Measurements from ENCODE around the gene OR5B3.
"Not testable (repeated sequence)": the region's sequence is repeated elsewhere in the genome, so short reads cannot be mapped to it uniquely, and the experiment has no call there.

Gene OR5B3

GRCh38 chr11:58406774-58407173 lies at the start of gene OR5B3:
Gene OR5B3 (minus strand): TSS chr11:58406874. CDS start chr11:58403409, 3,465 bp downstream.
- DNase-seq: no peak

- DNase-seq: no peak
Observed at GRCh38 chr11:58451585-58451984, 44.9 kb upstream of the OR5B3 start.

GRCh38 chr11:58446294-58446693 lies 39.6 kb upstream of the OR5B3 start:
- DNase-seq: no peak

- DNase-seq: no peak
Observed at GRCh38 chr11:58444300-58444699, 37.6 kb upstream of the OR5B3 start.

GRCh38 chr11:58442136-58442535 lies 35.5 kb upstream of the OR5B3 start, which contains the start of gene OR5B12:
Gene OR5B12 (minus strand): TSS chr11:58442236. CDS start chr11:58440151, 2,085 bp downstream.
- DNase-seq: no peak

GRCh38 chr11:58438486-58438885 lies 31.8 kb upstream of the OR5B3 start:
- DNase-seq: no peak

- no peak for DNase-seq
Observed at GRCh38 chr11:58434217-58434616, 27.5 kb upstream of the OR5B3 start.

GRCh38 chr11:58433638-58434203 lies 27.0 kb upstream of the OR5B3 start:
- DNase-seq: no peak

GRCh38 chr11:58429273-58429672 lies 22.6 kb upstream of the OR5B3 start:
- DNase-seq: no peak

GRCh38 chr11:58428021-58428420 lies 21.3 kb upstream of the OR5B3 start, which contains the start of gene OR5B2:
Gene OR5B2 (minus strand): TSS chr11:58428121. CDS start chr11:58423261, 4,860 bp downstream.
- no peak for DNase-seq

- not testable (repeated sequence) for DNase-seq
Observed at GRCh38 chr11:58399622-58400021, 7.1 kb downstream of the OR5B3 start.

- DNase-seq: peak; percentile 9
Observed at GRCh38 chr11:58395581-58395980, 11.1 kb downstream of the OR5B3 start.

GRCh38 chr11:58394195-58394594 lies 12.5 kb downstream of the OR5B3 start:
- DNase-seq: peak; percentile 54

- DNase-seq: no peak
Observed at GRCh38 chr11:58392746-58393145, 13.9 kb downstream of the OR5B3 start.

GRCh38 chr11:58391879-58392278 lies 14.8 kb downstream of the OR5B3 start:
- DNase-seq: peak; percentile 0

GRCh38 chr11:58390551-58391063 lies 16.1 kb downstream of the OR5B3 start:
- DNase-seq: no peak

- DNase-seq: no peak
Observed at GRCh38 chr11:58358969-58359368, 47.7 kb downstream of the OR5B3 start, which contains the start of gene OR5B17. Gene OR5B17 (minus strand): TSS chr11:58359069. CDS start chr11:58359069, 0 bp downstream.

GRCh38 chr11:58354727-58355126 lies 51.9 kb downstream of the OR5B3 start:
- DNase-seq: no peak

All from fibroblast of skin of right quadriceps (primary cell).